HepG2 (cell line): ENCODE data around the gene HSD17B11. TPM values are rescaled to one million over a fixed set of nuclear protein-coding genes. Genes with fewer than 3 reads are reported as not detected.

Source experiments
- CAMTA2 ChIP-seq: sonication (generic); formaldehyde crosslinking; IDR thresholded peaks from 2 replicates; pipeline ENCODE4 v1.4.0; 2020; ENCODE audit warnings: mild to moderate bottlenecking, missing genetic modification reagents, borderline replicate concordance
- ELF1 ChIP-seq: sonication (generic); formaldehyde crosslinking; IDR thresholded peaks from 2 replicates; pipeline ENCODE4 v1.4.0; 2020; ENCODE audit warnings: missing genetic modification reagents
- ELF3 ChIP-seq: IDR thresholded peaks from 2 replicates; pipeline ENCODE4 v1.6.1; 2016; ENCODE audit warnings: missing genetic modification reagents, missing compliant biosample characterization
- KLF11 ChIP-seq: IDR thresholded peaks from 2 replicates; pipeline ENCODE4 v1.6.1; 2016; ENCODE audit warnings: missing compliant biosample characterization
- NCOA5 ChIP-seq: sonication (generic); formaldehyde crosslinking; IDR thresholded peaks from 2 replicates; pipeline ENCODE4 v1.4.0; 2020; ENCODE audit warnings: missing genetic modification reagents
- POGZ ChIP-seq: sonication (generic); formaldehyde crosslinking; IDR thresholded peaks from 2 replicates; pipeline ENCODE4 v1.4.0; 2020; ENCODE audit warnings: mild to moderate bottlenecking, missing genetic modification reagents
- TFDP1 ChIP-seq: IDR thresholded peaks from 2 replicates; pipeline ENCODE4 v1.6.1; 2016; ENCODE audit warnings: missing compliant biosample characterization, missing genetic modification reagents, borderline replicate concordance
- THYN1 ChIP-seq: sonication (generic); formaldehyde crosslinking; IDR thresholded peaks from 2 replicates; pipeline ENCODE4 v1.8.1; 2023; ENCODE audit warnings: low read depth, mild to moderate bottlenecking, moderate library complexity, missing genetic modification reagents, borderline replicate concordance
- ZNF282 ChIP-seq: fragments of 450-650 bp; IDR thresholded peaks from 2 replicates; pipeline ENCODE4 v1.6.1; 2018; ENCODE audit not compliant: partially characterized antibody
- ZNF3 ChIP-seq: IDR thresholded peaks from 2 replicates; pipeline ENCODE4 v1.7.0; 2017; ENCODE audit warnings: inconsistent platforms
- ZNF652 ChIP-seq: IDR thresholded peaks from 2 replicates; pipeline ENCODE4 v1.6.1; 2016; ENCODE audit warnings: low read depth, borderline replicate concordance
- ZNF670 ChIP-seq: sonication (generic); formaldehyde crosslinking; IDR thresholded peaks from 2 replicates; pipeline ENCODE4 v1.8.0; 2022; ENCODE audit warnings: mild to moderate bottlenecking, missing genetic modification reagents, borderline replicate concordance
- ZSCAN29 ChIP-seq: sonication (generic); formaldehyde crosslinking; conservative IDR thresholded peaks from 2 replicates; pipeline ENCODE4 v1.4.0; 2020; ENCODE audit warnings: mild to moderate bottlenecking, missing genetic modification reagents
- polyA plus RNA-seq, 8 experiments: library from polyadenylated mRNA; depleted of rRNA in 3 of 8; stranded (reverse) in 7 of 8; unstranded in 1 of 8; fragments of >200 nt; fragmentation: Illumina TruSeq in 4 of 8; extraction: Trizol in 4 of 8; gene quantifications; 2 replicates each; pipeline versions ENCODE4 v1.2.1 to v1.2.3, GENCODE V29; 2011 to 2016; ENCODE audit warnings: low read depth in 4 of 8, missing spikeins in 1 of 8, mixed read lengths in 1 of 8; ENCODE audit not compliant: insufficient read depth in 1 of 8
- total RNA-seq, 5 experiments: library from RNA; depleted of rRNA; stranded (reverse); fragments of >200 nt; fragmentation: Illumina TruSeq; extraction: Trizol; gene quantifications; 2 replicates each; pipeline ENCODE4 v1.2.3, GENCODE V29; 2016; ENCODE audit warnings: low read depth in 1 of 5
- TF ChIP-seq, protein P1 (sequence below): sonication (generic); IDR thresholded peaks from 2 replicates; pipeline ENCODE4 v1.6.1; 2016; ENCODE audit warnings: low read depth, borderline replicate concordance
- TF ChIP-seq, protein P2 (sequence below): sonication (generic); formaldehyde crosslinking; IDR thresholded peaks from 2 replicates; pipeline ENCODE4 v1.5.1; 2020; ENCODE audit warnings: missing genetic modification reagents, mild to moderate bottlenecking, borderline replicate concordance
- TF ChIP-seq, protein P3 (sequence below): sonication (generic); formaldehyde crosslinking; IDR thresholded peaks from 2 replicates; pipeline ENCODE4 v1.4.0; 2020; ENCODE audit warnings: missing genetic modification reagents
- TF ChIP-seq, protein P4 (sequence below): sonication (generic); formaldehyde crosslinking; IDR thresholded peaks from 2 replicates; pipeline ENCODE4 v1.9.0; 2021; ENCODE audit warnings: mild to moderate bottlenecking, missing genetic modification reagents

The HSD17B11 gene
- total and polyA plus RNA-seq, 2 of the 13 experiments (the other 11 are each of a cell fraction or from before 2014, with no cell fraction given): 121 to 158 TPM

- TF ChIP-seq, protein P1, sequence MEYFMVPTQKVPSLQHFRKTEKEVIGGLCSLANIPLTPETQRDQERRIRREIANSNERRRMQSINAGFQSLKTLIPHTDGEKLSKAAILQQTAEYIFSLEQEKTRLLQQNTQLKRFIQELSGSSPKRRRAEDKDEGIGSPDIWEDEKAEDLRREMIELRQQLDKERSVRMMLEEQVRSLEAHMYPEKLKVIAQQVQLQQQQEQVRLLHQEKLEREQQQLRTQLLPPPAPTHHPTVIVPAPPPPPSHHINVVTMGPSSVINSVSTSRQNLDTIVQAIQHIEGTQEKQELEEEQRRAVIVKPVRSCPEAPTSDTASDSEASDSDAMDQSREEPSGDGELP: 0 out of 2 replicates have a peak, but pooled peaks have one; percentile 43
- TF ChIP-seq, protein P2, sequence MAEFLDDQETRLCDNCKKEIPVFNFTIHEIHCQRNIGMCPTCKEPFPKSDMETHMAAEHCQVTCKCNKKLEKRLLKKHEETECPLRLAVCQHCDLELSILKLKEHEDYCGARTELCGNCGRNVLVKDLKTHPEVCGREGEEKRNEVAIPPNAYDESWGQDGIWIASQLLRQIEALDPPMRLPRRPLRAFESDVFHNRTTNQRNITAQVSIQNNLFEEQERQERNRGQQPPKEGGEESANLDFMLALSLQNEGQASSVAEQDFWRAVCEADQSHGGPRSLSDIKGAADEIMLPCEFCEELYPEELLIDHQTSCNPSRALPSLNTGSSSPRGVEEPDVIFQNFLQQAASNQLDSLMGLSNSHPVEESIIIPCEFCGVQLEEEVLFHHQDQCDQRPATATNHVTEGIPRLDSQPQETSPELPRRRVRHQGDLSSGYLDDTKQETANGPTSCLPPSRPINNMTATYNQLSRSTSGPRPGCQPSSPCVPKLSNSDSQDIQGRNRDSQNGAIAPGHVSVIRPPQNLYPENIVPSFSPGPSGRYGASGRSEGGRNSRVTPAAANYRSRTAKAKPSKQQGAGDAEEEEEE: no peak
- TF ChIP-seq ELF1 (peak; percentile 76), CAMTA2 (no peak), ZNF652 (peak; percentile 38; the same call in 1 of the 2 replicates), KLF11 (CRISPR knock-in tag) (no peak), ZNF3 (CRISPR knock-in tag) (peak; percentile 18; the same call in 1 of the 2 replicates), POGZ (CRISPR knock-in tag) (peak; percentile 88), TFDP1 (CRISPR knock-in tag) (peak; percentile 41; the same call in 1 of the 2 replicates), THYN1 (CRISPR knock-in tag) (peak; percentile 48; the same call in 1 of the 2 replicates), ZNF670 (CRISPR knock-in tag) (peak; percentile 64; the same call in 1 of the 2 replicates), ZSCAN29 (CRISPR knock-in tag) (peak; percentile 79; the same call in 1 of the 2 replicates), ZNF282 (no peak), ELF3 (CRISPR knock-in tag) (peak; percentile 95), NCOA5 (CRISPR knock-in tag) (no peak)
- TF ChIP-seq, protein P3, sequence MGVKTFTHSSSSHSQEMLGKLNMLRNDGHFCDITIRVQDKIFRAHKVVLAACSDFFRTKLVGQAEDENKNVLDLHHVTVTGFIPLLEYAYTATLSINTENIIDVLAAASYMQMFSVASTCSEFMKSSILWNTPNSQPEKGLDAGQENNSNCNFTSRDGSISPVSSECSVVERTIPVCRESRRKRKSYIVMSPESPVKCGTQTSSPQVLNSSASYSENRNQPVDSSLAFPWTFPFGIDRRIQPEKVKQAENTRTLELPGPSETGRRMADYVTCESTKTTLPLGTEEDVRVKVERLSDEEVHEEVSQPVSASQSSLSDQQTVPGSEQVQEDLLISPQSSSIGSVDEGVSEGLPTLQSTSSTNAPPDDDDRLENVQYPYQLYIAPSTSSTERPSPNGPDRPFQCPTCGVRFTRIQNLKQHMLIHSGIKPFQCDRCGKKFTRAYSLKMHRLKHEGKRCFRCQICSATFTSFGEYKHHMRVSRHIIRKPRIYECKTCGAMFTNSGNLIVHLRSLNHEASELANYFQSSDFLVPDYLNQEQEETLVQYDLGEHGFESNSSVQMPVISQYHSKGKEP (CRISPR knock-in tag): no peak
- TF ChIP-seq, protein P4, sequence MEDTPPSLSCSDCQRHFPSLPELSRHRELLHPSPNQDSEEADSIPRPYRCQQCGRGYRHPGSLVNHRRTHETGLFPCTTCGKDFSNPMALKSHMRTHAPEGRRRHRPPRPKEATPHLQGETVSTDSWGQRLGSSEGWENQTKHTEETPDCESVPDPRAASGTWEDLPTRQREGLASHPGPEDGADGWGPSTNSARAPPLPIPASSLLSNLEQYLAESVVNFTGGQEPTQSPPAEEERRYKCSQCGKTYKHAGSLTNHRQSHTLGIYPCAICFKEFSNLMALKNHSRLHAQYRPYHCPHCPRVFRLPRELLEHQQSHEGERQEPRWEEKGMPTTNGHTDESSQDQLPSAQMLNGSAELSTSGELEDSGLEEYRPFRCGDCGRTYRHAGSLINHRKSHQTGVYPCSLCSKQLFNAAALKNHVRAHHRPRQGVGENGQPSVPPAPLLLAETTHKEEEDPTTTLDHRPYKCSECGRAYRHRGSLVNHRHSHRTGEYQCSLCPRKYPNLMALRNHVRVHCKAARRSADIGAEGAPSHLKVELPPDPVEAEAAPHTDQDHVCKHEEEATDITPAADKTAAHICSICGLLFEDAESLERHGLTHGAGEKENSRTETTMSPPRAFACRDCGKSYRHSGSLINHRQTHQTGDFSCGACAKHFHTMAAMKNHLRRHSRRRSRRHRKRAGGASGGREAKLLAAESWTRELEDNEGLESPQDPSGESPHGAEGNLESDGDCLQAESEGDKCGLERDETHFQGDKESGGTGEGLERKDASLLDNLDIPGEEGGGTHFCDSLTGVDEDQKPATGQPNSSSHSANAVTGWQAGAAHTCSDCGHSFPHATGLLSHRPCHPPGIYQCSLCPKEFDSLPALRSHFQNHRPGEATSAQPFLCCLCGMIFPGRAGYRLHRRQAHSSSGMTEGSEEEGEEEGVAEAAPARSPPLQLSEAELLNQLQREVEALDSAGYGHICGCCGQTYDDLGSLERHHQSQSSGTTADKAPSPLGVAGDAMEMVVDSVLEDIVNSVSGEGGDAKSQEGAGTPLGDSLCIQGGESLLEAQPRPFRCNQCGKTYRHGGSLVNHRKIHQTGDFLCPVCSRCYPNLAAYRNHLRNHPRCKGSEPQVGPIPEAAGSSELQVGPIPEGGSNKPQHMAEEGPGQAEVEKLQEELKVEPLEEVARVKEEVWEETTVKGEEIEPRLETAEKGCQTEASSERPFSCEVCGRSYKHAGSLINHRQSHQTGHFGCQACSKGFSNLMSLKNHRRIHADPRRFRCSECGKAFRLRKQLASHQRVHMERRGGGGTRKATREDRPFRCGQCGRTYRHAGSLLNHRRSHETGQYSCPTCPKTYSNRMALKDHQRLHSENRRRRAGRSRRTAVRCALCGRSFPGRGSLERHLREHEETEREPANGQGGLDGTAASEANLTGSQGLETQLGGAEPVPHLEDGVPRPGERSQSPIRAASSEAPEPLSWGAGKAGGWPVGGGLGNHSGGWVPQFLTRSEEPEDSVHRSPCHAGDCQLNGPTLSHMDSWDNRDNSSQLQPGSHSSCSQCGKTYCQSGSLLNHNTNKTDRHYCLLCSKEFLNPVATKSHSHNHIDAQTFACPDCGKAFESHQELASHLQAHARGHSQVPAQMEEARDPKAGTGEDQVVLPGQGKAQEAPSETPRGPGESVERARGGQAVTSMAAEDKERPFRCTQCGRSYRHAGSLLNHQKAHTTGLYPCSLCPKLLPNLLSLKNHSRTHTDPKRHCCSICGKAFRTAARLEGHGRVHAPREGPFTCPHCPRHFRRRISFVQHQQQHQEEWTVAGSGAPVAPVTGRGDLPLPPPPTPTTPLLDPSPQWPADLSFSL (CRISPR knock-in tag): no peak
Observed at GRCh38 chr4:87390891-87391575, at the start of gene HSD17B11 (continued).
